Measurements from ENCODE around the gene EEF2K.
"Not testable (repeated sequence)": the region's sequence is repeated elsewhere in the genome, so short reads cannot be mapped to it uniquely, and the experiment has no call there.

The EEF2K gene

GRCh38 chr16:22213236-22213635, 7.2 kb downstream of the EEF2K start:
- DNase-seq (ENCODE audit: low read depth) = no peak

GRCh38 chr16:22213801-22214200, 7.7 kb downstream of the EEF2K start:
- no peak for DNase-seq (ENCODE audit: low read depth)

DNA sequence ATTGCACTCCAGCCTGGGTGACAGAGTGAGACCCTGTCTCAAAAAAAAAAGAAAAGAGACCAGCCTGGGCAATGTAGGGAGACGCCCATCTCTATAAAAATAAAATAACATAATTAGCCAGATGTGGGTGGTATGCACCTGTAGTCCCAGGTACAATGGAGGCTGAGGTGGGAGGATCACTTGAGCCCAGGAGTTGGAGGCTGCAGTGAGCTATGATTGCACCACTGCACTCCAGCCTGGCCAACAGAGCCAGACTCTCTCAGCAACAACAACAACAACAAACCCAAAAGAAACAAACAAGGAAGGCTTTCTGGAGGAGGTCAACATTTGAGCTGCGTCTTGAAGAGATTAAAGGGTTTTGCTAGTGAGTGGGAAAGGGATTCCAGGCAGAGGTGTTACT, 8.3 kb downstream of the EEF2K start:
- no peak for DNase-seq (ENCODE audit: low read depth)

- no peak for DNase-seq (ENCODE audit: low read depth)
Measured at GRCh38 chr16:22214889-22215288, 8.8 kb downstream of the EEF2K start.

DNA sequence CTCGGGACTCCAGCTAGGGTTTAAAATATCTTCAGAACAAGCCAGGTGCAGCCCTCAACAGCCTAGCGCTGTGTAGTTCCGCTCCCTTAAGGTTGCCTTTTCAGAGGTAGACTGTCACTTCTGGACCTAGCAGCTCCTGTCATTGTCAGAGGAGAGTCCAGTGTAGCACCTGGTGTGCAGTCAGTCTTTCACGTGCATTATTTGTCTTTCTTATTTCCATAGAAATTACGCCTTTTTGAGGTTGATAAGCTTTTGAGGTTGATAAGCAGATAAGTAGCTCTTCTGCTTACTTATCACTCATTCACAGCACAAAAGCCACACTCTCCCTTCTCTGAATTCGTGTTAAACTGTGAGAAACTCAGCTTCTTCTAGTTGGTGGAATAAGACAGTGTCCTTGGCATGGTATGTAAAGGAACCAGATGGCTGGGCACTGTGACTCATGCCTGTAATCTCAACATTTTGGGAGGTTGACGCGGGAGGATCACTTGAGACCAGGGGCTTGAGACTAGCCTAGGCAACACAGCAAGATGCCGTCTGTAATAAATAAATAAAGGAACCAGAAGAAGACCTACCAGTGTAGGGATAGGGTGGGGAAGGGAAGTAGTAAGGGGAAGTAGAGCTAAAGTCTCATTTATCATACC, 10.2 kb downstream of the EEF2K start:
- DNase-seq (ENCODE audit: low read depth) = no peak

- DNase-seq (ENCODE audit: low read depth) = not testable (repeated sequence)
Measured at GRCh38 chr16:22216832-22217225, 10.8 kb downstream of the EEF2K start.

- no peak for DNase-seq (ENCODE audit: low read depth)
Measured at GRCh38 chr16:22217890-22218730, 12.0 kb downstream of the EEF2K start.

DNA sequence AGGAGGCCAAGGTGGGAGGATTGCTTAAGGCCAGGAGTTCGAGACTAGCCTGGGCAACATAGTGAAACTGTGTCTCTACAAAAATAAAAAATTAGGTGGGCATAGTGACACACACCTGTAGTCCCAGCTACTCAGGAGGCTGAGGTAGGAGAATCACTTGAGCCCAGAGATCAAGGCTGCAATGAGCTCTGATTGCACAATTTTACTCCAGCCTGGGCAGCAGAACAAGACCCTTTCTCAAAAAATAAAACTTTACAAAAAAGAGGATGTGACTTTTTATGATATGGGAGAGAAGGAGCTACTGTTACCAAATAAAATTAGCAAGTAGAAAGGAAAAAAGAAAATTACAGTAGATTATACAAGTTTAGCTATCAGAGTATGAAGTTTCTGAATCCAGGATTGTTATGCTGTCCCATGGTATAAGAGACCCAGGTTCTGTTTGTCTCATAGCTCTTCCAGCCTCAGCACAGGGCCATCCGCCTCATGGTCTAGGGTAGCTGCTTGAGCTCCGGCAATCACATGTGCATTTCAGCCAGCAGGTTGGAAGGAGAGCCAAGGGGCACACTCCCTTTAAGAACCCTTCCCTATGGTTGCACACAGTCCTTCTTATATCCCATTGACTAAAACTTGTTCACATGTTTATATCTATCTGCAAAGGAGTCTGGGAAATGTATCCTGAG, 13.5 kb downstream of the EEF2K start:
- no peak for DNase-seq (ENCODE audit: low read depth)

DNA sequence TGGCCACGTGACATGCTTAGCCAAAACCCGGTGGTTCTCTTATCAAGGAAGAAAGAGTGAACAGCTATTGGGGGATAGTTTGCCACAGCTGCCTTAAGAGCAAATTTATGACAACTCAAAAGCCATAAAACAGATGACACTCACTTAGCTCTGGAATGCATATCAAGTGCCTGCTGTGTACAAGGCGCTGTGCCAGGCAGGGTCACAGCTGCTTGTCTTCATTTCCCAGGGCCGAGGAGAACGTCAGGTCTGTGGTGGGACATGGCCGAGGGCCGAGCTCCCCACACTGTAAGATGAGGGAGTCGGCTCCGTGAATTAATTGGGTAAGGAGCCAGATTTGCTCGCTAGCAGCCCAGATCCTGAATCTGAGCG, 14.0 kb downstream of the EEF2K start:
- DNase-seq (ENCODE audit: low read depth) = no peak

DNA sequence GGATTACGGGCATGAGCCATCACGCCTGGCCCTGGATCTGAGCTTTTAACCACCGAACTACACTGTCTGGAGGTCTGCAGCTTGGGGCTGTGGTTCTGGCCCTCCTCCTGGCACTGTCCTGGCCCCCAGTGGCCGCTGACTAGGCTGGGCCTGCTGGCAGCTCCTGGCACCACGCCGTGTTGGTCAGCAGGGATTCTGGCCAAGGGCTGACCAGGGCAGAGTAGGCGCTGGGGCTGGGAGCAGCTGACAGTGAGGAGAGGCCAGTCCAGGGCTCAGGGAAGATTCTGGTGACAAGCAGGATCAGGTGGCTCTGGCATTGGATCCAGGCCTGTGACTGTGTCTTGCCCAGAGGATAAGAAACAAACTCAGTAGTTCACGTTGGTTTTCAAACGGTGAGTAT, 14.6 kb downstream of the EEF2K start:
- no peak for DNase-seq (ENCODE audit: low read depth)

DNA sequence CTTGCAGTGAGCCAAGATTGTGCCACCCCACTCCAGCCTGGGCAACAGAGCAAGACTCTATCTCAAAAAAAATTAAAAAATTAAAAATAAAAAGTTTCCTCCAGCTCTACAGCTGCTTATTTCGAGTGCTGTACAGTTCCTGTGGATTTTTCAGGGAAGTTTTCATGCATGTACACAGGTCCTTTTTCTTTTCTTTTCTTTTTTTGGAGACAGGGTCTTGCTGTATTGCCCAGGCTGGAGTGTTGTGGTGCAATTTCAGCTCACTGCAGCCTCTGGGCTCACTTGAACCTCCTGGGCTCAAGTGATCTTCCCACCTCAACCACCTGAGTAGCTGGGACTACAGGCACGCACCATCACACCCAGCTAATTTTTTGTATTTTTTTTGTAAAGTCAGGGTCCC, 15.9 kb downstream of the EEF2K start:
- no peak for DNase-seq (ENCODE audit: low read depth)

- DNase-seq (ENCODE audit: low read depth) = no peak
Measured at GRCh38 chr16:22222998-22223397, 16.9 kb downstream of the EEF2K start.

DNA sequence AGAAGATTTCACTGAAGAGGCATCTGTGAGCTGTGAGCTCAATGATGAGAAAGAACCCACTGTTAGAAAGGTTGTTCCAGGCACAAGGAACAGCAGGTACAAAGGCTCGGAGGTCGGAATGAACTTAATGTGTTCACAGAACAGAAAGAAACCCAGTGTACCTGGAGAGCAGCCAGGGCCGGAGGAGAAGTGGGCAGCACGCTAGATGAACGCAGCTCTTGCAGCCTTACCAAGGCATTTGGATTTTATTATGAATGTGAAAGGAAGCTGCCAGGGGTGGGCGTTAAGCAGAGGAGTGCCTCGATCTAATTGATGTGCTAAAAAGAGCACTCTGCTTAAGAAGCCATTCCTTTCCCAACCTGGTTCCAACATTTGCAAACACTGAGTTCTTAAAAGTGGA, 19.0 kb downstream of the EEF2K start:
- DNase-seq (ENCODE audit: low read depth) = no peak

DNA sequence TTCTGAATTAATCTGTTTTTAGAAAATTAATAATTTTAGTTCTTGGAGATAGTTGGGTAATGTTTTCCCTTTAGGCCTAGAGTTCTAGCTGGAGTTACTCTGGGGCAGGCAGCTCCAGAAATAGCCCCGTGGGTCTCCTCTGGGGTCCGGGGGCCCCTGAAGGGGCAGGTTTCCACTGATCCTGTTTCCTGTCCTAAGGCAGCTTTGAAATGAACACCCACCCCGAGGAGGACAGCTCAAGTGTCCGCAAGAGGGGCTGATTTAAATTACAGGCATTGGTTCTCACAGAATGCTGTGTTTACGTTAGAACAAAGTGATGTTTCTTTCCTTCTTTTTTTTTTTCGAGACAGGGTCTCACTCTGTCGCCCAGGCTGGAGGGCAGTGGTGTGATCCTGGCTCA, 23.8 kb downstream of the EEF2K start:
- no peak for DNase-seq (ENCODE audit: low read depth)

GRCh38 chr16:22232277-22233036, 26.4 kb downstream of the EEF2K start:
- no peak for DNase-seq (ENCODE audit: low read depth)

GRCh38 chr16:22233037-22233372, 26.9 kb downstream of the EEF2K start:
- no peak for DNase-seq (ENCODE audit: low read depth)

DNA sequence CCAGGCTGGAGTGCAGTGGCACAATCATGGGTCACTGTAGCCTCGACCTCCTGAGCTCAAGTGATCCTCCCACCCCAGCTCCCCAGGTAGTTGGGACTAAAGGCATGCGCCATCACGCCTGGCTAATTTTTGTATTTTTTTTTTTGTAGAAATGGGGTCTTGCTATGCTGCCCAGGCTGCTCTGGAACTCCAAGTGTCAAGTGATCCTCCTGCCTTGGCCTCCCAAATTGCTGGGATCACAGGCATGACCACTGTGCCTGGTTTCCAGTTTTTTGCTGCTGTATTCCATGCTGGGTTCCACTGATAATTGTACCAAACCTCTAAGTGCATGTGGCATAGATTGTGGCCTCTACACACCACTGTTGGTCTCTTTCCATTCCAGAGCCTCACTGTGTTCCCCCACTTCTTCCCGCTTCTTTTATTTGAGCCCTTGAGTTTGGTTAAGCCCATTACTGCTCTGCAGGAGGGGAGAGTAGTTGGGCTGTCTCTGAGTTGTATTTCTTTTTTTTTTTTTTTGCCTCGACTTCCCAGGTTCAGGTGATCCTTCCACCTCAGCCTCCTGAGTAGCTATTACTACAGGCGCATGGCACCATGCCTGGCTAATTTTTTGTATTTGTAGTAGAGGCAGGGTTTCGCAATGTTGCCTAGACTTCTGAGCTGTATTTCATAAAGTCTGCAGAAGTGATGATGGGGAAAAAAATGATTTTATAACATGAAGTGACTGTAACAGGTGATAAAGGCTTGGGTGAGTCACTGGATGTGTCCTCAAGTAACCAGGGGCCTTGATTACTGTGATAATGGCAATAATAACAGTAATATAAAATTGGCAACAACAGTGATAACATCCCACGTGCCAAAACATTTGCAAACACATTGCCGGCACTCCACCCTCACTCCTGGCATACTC, 30.0 kb downstream of the EEF2K start:
- DNase-seq (ENCODE audit: low read depth) = no peak

DNA sequence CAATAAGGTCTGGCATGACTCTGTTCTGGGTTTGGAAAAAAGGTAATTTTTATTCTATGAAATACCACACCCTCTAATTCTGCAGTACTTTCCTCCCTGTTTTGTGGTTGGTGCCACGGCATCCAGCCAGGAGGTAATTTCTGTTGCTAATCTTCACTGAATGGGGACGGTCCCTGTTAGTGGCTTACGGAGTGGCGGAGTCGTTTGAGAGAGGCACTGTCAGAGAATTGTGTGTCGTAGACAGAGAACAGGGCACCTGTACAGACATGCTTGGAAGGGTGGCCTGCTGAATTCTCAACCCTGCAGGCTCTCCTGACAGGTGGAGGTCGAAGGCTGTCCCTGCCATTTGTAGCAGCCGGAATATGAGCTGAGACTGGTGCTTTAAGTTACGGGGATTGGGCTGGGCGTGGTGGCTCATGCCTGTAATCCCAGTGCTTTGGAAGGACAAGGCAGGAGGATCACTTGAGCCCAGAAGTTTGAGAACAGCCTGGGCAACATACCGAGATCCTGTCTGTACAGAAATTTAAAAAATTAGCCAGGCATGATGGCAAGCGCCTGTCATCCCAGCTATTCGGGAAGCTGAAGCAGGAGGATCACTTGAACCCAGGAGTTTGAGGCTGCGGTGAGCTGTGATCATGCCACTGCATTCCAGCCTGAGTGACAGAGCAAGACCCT, 33.2 kb downstream of the EEF2K start:
- DNase-seq (ENCODE audit: low read depth) = no peak

DNA sequence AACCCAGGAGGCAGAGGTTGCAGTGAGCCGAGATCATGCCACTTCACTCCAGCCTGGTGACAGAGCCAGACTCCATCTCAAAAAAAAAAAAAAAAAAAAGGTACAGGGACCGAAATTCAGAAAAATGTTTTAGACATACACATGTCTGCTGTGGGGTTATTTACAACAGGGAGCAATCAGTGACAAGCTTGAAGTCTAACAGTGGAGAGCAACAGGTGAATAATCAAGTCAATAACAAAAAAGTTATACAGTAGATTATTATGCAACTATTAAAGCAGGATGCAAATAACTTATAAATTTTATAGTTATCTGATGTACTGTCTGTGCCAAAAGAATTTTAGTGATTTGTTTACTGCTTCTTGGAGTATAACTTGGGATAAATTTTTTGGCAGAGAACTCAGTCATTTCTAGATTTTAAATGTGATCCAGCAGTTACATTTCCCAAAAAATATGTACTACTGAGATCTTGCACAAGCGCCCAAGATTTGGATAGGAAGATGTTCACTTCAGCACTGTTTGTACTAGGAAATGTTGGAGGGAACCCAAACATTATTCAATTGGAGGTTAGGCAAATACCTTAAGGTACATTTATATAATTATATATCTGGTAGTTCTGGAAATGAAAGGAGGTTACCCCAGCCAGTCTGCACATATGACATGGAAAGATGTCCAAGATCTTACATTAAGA, 34.1 kb downstream of the EEF2K start:
- no peak for DNase-seq (ENCODE audit: low read depth)

- no peak for DNase-seq (ENCODE audit: low read depth)
Measured at GRCh38 chr16:22250522-22250921, 44.4 kb downstream of the EEF2K start.

All from stimulated activated CD8-positive, alpha-beta memory T cell treated with anti-CD3 and anti-CD28 coated beads, Interleukin-4, amount 100 ng/mL, for 24 hours (primary cell).